Body of pancreas (tissue), 4 donors: Measurements from ENCODE around the gene LGR5. TPM values are rescaled to one million over a fixed set of nuclear protein-coding genes. Genes with fewer than 3 reads are reported as not detected.
"Not testable (repeated sequence)": the region's sequence is repeated elsewhere in the genome, so short reads cannot be mapped to it uniquely, and the experiment has no call there.

Experiments used
- ATAC-seq: fragments of 150-250 bp; one replicate; pipeline ENCODE4 v1.9.1; 2016
- DNase-seq, 4 donors: peaks; one replicate each; pipeline ENCODE4 v3.0.0-alpha.2; 2019
- H3K27ac ChIP-seq, 4 donors: fragments of 200-600 bp; sonication (generic); 1 replicate in 3 of 4; 2 replicates in 1 of 4; pipeline versions ENCODE4 v1.5.1 to v1.6.1; 2016 to 2019; ENCODE audit warnings: mild to moderate bottlenecking in 1 of 4, mixed read lengths in 1 of 4, moderate library complexity in 1 of 4
- H3K27me3 ChIP-seq, 2 donors: fragments of 200-600 bp; sonication (generic); one replicate each; pipeline ENCODE4 v1.6.0; 2016; ENCODE audit warnings: mild to moderate bottlenecking in 1 of 2
- H3K36me3 ChIP-seq, 2 donors: fragments of 200-600 bp; sonication (generic); replicated peaks in 1 of 2; 2 replicates each; pipeline ENCODE4 v1.5.1; 2016; ENCODE audit warnings: low read depth in 2 of 2; ENCODE audit not compliant: insufficient read depth in 1 of 2
- H3K4me1 ChIP-seq: fragments of 200-600 bp; sonication (generic); one replicate; pipeline ENCODE4 v1.6.0; 2016
- H3K4me3 ChIP-seq, 2 donors: fragments of 200-600 bp; sonication (generic); 1 replicate in 1 of 2; 2 replicates in 1 of 2; pipeline ENCODE4 v1.5.1; 2016 to 2019
- H3K9me3 ChIP-seq, 3 donors: fragments of 200-600 bp; sonication (generic); 1 replicate in 2 of 3; 2 replicates in 1 of 3; pipeline ENCODE4 v1.5.1; 2016
- CTCF ChIP-seq, 7 experiments: fragments of 450-650 bp in 4 of 7; fragments of 200-600 bp in 3 of 7; sonication (generic) in 3 of 7; IDR thresholded peaks; one replicate each; pipeline ENCODE4 v1.5.1; 2016 to 2019; ENCODE audit warnings: antibody characterized with exemption in 7 of 7
- POLR2A ChIP-seq, 3 donors: fragments of 450-650 bp; IDR thresholded peaks; one replicate each; pipeline ENCODE4 v1.6.1; 2016; ENCODE audit warnings: antibody characterized with exemption in 3 of 3, mild to moderate bottlenecking in 2 of 3
- WGBS, 2 donors: methylation state at CpG; one replicate each; pipeline ENCODE4 v1.1.5; 2017; 5-methylcytosine and 5-hydroxymethylcytosine counted together
- intact Hi-C: fragments of 100-400 bp; cut with DNase I; formaldehyde crosslinking; loops from one replicate; pipeline ENCODE4 v1.15.1; 2023
- total RNA-seq, 2 donors: library from RNA; depleted of rRNA; stranded (reverse); fragments of >200 nt; gene quantifications; one replicate each; pipeline ENCODE4 v1.1.0, GENCODE V29; 2016

The LGR5 gene
- total RNA-seq, 2 donors from 2014 or later = 0.52 TPM; not detected in 1

- ATAC-seq (no peak), DNase-seq (no peak)
- Histone ChIP-seq H3K4me1 (peaks cover 13% of the 10 kb centered on the region), H3K4me3 (no peak overlapping the region), H3K27me3 (peaks cover 0 to 3% of the 10 kb centered on the region in 2 donors), H3K27ac (no peak overlapping the region), H3K9me3 (no peaks in the 10 kb centered on the region), H3K36me3 (no peaks in the 10 kb centered on the region)
- TF ChIP-seq POLR2A (IDR thresholded peaks at IDR 0.05) (no peak), CTCF (IDR thresholded peaks at IDR 0.05) (no peak)
- intact Hi-C loops = no loop called here
- 44 to 46% methylated on average over 5 of the region's 5 CpGs for WGBS, 2 donors
These were observed 113.3 kb downstream of the LGR5 start for GRCh38 chr12:71552728-71553501.

GRCh38 chr12:71555191-71555590 lies 115.6 kb downstream of the LGR5 start:
- Histone ChIP-seq H3K9me3 (no peaks in the 10 kb centered on the region), H3K27ac (no peak overlapping the region), H3K36me3 (no peaks in the 10 kb centered on the region), H3K4me1 (peaks cover 13% of the 10 kb centered on the region), H3K4me3 (no peak overlapping the region), H3K27me3 (peaks cover 0 to 3% of the 10 kb centered on the region in 2 donors)
- no peak for DNase-seq
- 88 to 95% methylated on average over 1 of the region's 1 CpG for WGBS, 2 donors
- ATAC-seq = no peak
- intact Hi-C loops = no loop called here
- TF ChIP-seq CTCF (IDR thresholded peaks at IDR 0.05) = no peak
- TF ChIP-seq POLR2A (IDR thresholded peaks at IDR 0.05) = no peak

- H3K36me3 ChIP-seq, intact Hi-C loops, H3K9me3 ChIP-seq, ATAC-seq, H3K4me3 ChIP-seq, H3K27me3 ChIP-seq, DNase-seq, H3K27ac ChIP-seq: not testable (repeated sequence)
- H3K4me1 ChIP-seq = peaks cover 13% of the 10 kb centered on the region
- WGBS, 2 donors = 91 to 95% methylated on average over 1 of the region's 1 CpG
These were observed 116.2 kb downstream of the LGR5 start for GRCh38 chr12:71555789-71556188.

- intact Hi-C loops = no loop called here
- DNase-seq = no peak
- Histone ChIP-seq H3K4me1 (peaks cover 13% of the 10 kb centered on the region), H3K9me3 (no peaks in the 10 kb centered on the region), H3K27ac (no peak overlapping the region), H3K27me3 (no peaks in the 10 kb centered on the region), H3K4me3 (no peak overlapping the region), H3K36me3 (no peaks in the 10 kb centered on the region)
- no peak for TF ChIP-seq CTCF (IDR thresholded peaks at IDR 0.05)
- no peak for TF ChIP-seq POLR2A (IDR thresholded peaks at IDR 0.05)
- no peak for ATAC-seq
These were observed 116.8 kb downstream of the LGR5 start for GRCh38 chr12:71556448-71556847.

GRCh38 chr12:71556875-71557274 lies 117.3 kb downstream of the LGR5 start:
- intact Hi-C loops = no loop called here
- DNase-seq = no peak
- H3K27ac ChIP-seq = no peak overlapping the region
- peaks cover 13% of the 10 kb centered on the region for H3K4me1 ChIP-seq
- TF ChIP-seq POLR2A (IDR thresholded peaks at IDR 0.05) (no peak), CTCF (IDR thresholded peaks at IDR 0.05) (no peak)
- ATAC-seq = no peak
- 89 to 93% methylated on average over 4 of the region's 4 CpGs for WGBS, 2 donors
- no peaks in the 10 kb centered on the region for H3K36me3 ChIP-seq
- no peaks in the 10 kb centered on the region for H3K9me3 ChIP-seq
- H3K27me3 ChIP-seq = no peaks in the 10 kb centered on the region
- no peak overlapping the region for H3K4me3 ChIP-seq
